Gastrocnemius medialis (tissue), 4 donors: ENCODE measurements around the gene CCT7. TPM values are rescaled to one million over a fixed set of nuclear protein-coding genes. Genes with fewer than 3 reads are reported as not detected.

Experiments used
- ATAC-seq, 2 donors: fragments of 150-250 bp; one replicate each; pipeline ENCODE4 v1.9.1; 2016
- DNase-seq, 2 donors: peaks; one replicate each; pipeline ENCODE4 v3.0.0-alpha.2; 2019
- H3K27ac ChIP-seq, 4 donors: fragments of 200-600 bp; sonication (generic); 1 replicate in 1 of 4; 2 replicates in 3 of 4; pipeline ENCODE4 v1.5.1; 2016 to 2018; ENCODE audit warnings: mild to moderate bottlenecking in 2 of 4, moderate library complexity in 1 of 4
- H3K27me3 ChIP-seq, 3 donors: fragments of 200-600 bp; sonication (generic) in 2 of 3; 1 replicate in 1 of 3; 2 replicates in 2 of 3; pipeline versions ENCODE4 v1.5.1 to v1.6.0; 2016 to 2019; ENCODE audit warnings: mild to moderate bottlenecking in 1 of 3, moderate library complexity in 1 of 3
- H3K36me3 ChIP-seq, 2 donors: fragments of 200-600 bp; sonication (generic) in 1 of 2; one replicate each; pipeline ENCODE4 v1.5.1; 2017 to 2018
- H3K4me1 ChIP-seq, 2 donors: fragments of 200-600 bp; sonication (generic) in 1 of 2; one replicate each; pipeline ENCODE4 v1.5.1; 2016 to 2017; ENCODE audit warnings: mild to moderate bottlenecking in 2 of 2
- H3K4me3 ChIP-seq, 4 donors: fragments of 200-600 bp; sonication (generic) in 3 of 4; 1 replicate in 1 of 4; 2 replicates in 3 of 4; pipeline ENCODE4 v1.5.1; 2016 to 2019; ENCODE audit warnings: mild to moderate bottlenecking in 2 of 4
- H3K9me3 ChIP-seq, 3 donors: fragments of 200-600 bp; sonication (generic) in 2 of 3; 1 replicate in 1 of 3; 2 replicates in 2 of 3; pipeline ENCODE4 v1.5.1; 2016 to 2019
- POLR2A ChIP-seq, 2 donors: fragments of 450-650 bp; IDR thresholded peaks; one replicate each; pipeline ENCODE4 v1.6.1; 2017; ENCODE audit warnings: antibody characterized with exemption in 2 of 2, mild to moderate bottlenecking in 2 of 2, moderate library complexity in 2 of 2
- in situ Hi-C, 4 donors: fragments of 200-750 bp; cut with MboI; loops; one replicate each; pipeline versions ENCODE4 v1.15.0 to v1.8.0; 2017; ENCODE audit warnings: low sequenced_read_pairs in 4 of 4
- intact Hi-C: fragments of 100-400 bp; cut with DNase I; formaldehyde crosslinking; loops from one replicate; pipeline ENCODE4 v1.15.1; 2023; ENCODE audit warnings: low total_unique reads
- total RNA-seq, 4 donors: library from RNA; depleted of rRNA; stranded (reverse); fragments of >200 nt; gene quantifications; one replicate each; pipeline versions ENCODE4 v1.1.0 to v1.2.3, GENCODE V29; 2016
- TF ChIP-seq, protein P1 (sequence below), 5 experiments: fragments of 450-650 bp in 3 of 5; fragments of 200-600 bp in 2 of 5; sonication (generic) in 2 of 5; IDR thresholded peaks in 4 of 5; conservative IDR thresholded peaks in 1 of 5; 1 replicate in 4 of 5; 2 replicates in 1 of 5; pipeline ENCODE4 v1.5.1; 2016 to 2019; ENCODE audit warnings: antibody characterized with exemption in 5 of 5, mild to moderate bottlenecking in 3 of 5, moderate library complexity in 3 of 5

Gene CCT7
- total RNA-seq, 4 donors from 2014 or later: 215 to 334 (median 284) TPM

DNA sequence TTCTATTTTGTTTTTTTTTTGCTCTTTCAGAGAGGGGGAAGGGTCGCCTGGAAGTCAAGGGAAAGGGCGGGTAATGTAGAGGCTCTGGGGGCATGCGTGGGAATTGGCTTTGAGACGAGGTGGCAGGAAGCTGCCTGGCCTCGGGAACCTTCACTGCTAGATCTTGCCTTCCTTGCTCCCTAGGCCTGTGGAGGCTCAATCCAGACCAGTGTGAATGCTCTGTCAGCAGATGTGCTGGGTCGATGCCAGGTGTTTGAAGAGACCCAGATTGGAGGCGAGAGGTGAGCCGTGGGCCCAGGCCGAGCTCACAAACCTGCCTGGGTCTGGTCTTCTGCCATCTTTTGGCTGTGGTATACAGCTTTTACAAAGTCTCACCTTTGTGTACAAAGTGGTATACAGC is 15.5 kb downstream of the CCT7 start:
- Histone ChIP-seq H3K27ac (no peak overlapping the region), H3K27me3 (no peaks in the 10 kb centered on the region), H3K4me3 (no peak overlapping the region), H3K4me1 (peaks cover 0 to 5% of the 10 kb centered on the region in 2 donors), H3K36me3 (peaks cover 0 to 98% of the 10 kb centered on the region in 2 donors), H3K9me3 (no peaks in the 10 kb centered on the region)
- in situ Hi-C loops (loop anchor here in 3 of 4 donors (25.0 kb wide), 3 partner anchors 138 to 1288 kb away; partner anchors contain the start of genes TPRKB (in 3 of the 3), ALMS1 (in 1 of the 3), AUP1 (in 1 of the 3) and DQX1 (in 1 of the 3)), intact Hi-C loops (no loop called here)
- DNase-seq: no peak
- ATAC-seq: no peak
- TF ChIP-seq, protein P1, sequence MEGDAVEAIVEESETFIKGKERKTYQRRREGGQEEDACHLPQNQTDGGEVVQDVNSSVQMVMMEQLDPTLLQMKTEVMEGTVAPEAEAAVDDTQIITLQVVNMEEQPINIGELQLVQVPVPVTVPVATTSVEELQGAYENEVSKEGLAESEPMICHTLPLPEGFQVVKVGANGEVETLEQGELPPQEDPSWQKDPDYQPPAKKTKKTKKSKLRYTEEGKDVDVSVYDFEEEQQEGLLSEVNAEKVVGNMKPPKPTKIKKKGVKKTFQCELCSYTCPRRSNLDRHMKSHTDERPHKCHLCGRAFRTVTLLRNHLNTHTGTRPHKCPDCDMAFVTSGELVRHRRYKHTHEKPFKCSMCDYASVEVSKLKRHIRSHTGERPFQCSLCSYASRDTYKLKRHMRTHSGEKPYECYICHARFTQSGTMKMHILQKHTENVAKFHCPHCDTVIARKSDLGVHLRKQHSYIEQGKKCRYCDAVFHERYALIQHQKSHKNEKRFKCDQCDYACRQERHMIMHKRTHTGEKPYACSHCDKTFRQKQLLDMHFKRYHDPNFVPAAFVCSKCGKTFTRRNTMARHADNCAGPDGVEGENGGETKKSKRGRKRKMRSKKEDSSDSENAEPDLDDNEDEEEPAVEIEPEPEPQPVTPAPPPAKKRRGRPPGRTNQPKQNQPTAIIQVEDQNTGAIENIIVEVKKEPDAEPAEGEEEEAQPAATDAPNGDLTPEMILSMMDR (IDR thresholded peaks at IDR 0.05 in 4 of 5, conservative IDR thresholded peaks at IDR 0.05 in 1 of 5): no peak
- TF ChIP-seq POLR2A (IDR thresholded peaks at IDR 0.05): no peak

DNA sequence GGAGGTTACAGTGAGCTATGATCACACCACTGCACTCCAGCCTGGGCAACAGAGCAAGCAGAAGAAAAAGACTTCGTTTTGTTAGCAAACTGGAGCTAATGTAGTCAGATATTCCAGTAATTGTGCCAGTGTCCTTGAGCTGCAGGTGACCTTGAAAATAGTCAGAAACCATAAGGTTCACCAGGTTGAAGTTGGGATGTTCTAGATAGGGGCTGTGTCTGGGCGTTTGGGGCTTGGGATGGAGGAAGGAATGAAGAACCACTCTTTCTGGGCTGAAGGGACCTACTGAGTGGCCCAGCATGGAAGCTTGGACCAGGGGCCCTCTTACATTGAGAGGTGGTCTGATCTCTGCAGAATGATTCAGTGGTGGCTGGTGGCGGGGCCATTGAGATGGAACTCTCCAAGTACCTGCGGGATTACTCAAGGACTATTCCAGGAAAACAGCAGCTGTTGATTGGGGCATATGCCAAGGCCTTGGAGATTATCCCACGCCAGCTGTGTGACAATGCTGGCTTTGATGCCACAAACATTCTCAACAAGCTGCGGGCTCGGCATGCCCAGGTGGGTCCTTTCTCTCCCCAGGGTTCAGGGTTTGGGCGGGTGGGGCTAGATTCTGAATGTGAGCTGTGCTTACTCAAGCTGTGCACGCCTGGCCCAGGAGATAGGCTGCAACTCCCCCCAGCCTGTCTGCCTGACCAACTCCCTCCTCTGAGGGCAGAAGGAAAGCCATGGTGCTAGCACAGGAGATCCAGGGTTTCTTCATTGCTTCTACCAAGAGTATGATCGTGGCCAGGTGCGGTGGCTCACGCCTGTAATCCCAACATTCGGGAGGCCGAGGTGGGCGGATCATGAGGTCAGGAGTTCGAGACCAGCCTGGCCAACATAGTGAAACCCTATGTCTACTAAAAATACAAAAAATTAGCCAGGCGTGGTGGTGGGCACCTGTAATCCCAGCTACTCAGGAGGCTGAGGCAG is 17.1 kb downstream of the CCT7 start:
- ATAC-seq (peak; percentile 86 to 93), DNase-seq (peak; percentile 31 to 74)
- Histone ChIP-seq H3K36me3 (peaks cover 0 to 87% of the 10 kb centered on the region in 2 donors), H3K27ac (peak overlapping the region in 1 of 4 donors; percentile 22), H3K4me1 (peaks cover 0 to 5% of the 10 kb centered on the region in 2 donors), H3K27me3 (no peaks in the 10 kb centered on the region), H3K4me3 (no peak overlapping the region), H3K9me3 (no peaks in the 10 kb centered on the region)
- intact Hi-C loops: no loop called here
- TF ChIP-seq POLR2A (IDR thresholded peaks at IDR 0.05): no peak
- TF ChIP-seq, protein P1 (IDR thresholded peaks at IDR 0.05 in 4 of 5, conservative IDR thresholded peaks at IDR 0.05 in 1 of 5): no peak
- in situ Hi-C loops: no loop called here

DNA sequence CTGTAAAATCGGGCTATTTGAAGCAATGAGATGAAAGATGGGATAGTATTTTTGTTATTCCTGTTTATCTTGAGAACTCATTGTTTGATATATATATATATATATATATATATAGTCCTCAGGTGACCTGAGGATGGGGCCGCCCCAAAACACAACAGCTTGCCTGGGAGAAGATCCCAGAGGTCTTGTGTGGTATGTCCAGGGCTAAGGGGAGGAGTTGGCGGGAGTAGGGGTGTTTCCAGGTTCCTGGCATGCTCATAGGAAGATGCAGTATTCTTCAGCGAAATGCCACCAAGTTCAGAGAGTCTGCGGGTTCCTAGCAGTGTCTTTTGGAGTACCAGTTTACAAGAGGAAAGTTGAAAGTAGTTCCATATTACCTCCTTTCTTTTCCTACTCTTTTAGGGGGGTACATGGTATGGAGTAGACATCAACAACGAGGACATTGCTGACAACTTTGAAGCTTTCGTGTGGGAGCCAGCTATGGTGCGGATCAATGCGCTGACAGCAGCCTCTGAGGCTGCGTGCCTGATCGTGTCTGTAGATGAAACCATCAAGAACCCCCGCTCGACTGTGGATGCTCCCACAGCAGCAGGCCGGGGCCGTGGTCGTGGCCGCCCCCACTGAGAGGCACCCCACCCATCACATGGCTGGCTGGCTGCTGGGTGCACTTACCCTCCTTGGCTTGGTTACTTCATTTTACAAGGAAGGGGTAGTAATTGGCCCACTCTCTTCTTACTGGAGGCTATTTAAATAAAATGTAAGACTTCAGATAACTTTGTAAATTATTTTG is 18.3 kb downstream of the CCT7 start:
- ATAC-seq (no peak), DNase-seq (no peak)
- Histone ChIP-seq H3K4me3 (no peak overlapping the region), H3K9me3 (no peaks in the 10 kb centered on the region), H3K4me1 (peaks cover 0 to 5% of the 10 kb centered on the region in 2 donors), H3K36me3 (peaks cover 0 to 75% of the 10 kb centered on the region in 2 donors), H3K27ac (no peak overlapping the region), H3K27me3 (no peaks in the 10 kb centered on the region)
- intact Hi-C loops (no loop called here), in situ Hi-C loops (no loop called here)
- TF ChIP-seq POLR2A (IDR thresholded peaks at IDR 0.05): no peak

DNA sequence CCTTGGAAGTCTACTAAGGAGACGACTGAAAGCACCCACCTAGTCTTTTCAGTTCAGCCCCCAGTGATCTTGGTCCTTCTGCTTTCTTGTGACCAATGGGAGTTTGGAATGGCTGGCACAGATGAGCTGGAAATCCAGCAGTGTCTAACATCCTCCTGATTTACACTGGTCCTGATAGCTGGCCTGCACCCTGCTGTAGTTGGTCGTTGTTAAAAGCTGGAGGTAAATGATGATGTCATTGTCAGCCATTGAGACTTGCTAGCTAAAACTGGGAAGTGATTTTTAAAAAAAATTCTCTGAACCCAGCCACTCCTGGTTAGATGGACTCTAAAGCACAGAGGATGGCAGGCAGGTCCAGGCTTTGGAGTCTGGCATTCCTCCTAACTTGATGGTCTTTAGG is 19.3 kb downstream of the CCT7 start:
- ATAC-seq (no peak), DNase-seq (no peak)
- no peak overlapping the region for H3K27ac ChIP-seq
- H3K9me3 ChIP-seq: no peaks in the 10 kb centered on the region
- intact Hi-C loops: no loop called here
- H3K27me3 ChIP-seq: no peaks in the 10 kb centered on the region
- no peak for TF ChIP-seq POLR2A (IDR thresholded peaks at IDR 0.05)
- TF ChIP-seq, protein P1 (IDR thresholded peaks at IDR 0.05 in 4 of 5, conservative IDR thresholded peaks at IDR 0.05 in 1 of 5): no peak
- H3K36me3 ChIP-seq: peaks cover 0 to 65% of the 10 kb centered on the region in 2 donors
- peaks cover 0 to 5% of the 10 kb centered on the region in 2 donors for H3K4me1 ChIP-seq
- in situ Hi-C loops: no loop called here
- H3K4me3 ChIP-seq: no peak overlapping the region
